ENCODE measurements around the gene SHCBP1L.
A peak's percentile ranks its signal among the peaks of the same experiment; 100 is the strongest.

Gene SHCBP1L

DNA sequence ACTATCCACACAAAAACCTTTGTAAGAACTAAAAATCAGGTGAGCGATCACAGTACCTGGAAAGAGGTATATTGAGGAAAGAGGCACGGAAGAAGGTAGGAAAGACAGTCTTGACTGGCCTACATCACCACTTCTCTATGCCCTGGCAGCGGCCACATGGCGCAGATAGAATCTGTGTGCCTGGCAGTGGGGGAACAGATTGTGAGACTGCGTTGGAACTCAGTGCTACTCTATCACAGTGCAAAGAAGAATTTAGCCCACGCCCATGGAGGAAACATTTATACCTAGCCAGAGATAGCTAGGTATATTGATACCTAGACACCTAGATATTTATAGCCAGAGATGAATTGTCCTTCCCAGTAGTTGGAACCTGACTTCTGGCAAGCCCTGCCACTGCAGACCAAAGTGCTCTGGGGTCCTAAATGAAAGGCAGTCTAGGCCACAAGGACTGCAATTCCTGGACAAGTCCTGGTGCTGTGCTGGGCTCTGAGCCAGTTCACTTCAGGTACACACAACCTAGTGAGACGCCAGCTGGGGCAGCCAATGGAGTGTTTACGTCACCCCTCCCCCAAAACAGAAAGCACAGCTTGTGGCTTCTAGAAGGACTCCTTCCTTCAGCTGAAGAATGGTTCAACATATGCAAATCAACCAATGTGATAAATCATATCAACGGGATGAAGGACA lies 61.9 kb downstream of the SHCBP1L start:
- no peak for DNase-seq (ENCODE audit: low read depth in 2 of 2)

DNA sequence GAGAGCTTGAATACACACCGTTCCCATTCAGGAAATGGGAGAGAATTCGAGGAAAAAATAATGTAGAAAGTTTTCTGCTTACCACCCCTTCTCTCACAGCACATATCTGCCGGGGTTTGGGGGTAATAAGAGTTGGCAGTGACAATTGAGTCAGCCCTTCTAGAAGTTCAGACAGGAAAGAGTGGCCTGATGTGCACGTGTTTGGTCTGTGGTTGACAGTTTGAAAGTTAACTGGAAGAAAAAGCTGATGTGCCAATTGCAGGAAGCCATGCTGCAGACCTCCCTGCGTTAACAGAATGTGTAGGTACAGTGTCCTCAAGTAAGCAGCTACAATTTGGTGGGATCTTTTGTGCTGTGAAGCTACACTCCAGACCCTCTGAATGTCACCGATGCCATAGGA lies 63.0 kb downstream of the SHCBP1L start:
- DNase-seq (ENCODE audit: low read depth in 2 of 2), result no peak

DNA sequence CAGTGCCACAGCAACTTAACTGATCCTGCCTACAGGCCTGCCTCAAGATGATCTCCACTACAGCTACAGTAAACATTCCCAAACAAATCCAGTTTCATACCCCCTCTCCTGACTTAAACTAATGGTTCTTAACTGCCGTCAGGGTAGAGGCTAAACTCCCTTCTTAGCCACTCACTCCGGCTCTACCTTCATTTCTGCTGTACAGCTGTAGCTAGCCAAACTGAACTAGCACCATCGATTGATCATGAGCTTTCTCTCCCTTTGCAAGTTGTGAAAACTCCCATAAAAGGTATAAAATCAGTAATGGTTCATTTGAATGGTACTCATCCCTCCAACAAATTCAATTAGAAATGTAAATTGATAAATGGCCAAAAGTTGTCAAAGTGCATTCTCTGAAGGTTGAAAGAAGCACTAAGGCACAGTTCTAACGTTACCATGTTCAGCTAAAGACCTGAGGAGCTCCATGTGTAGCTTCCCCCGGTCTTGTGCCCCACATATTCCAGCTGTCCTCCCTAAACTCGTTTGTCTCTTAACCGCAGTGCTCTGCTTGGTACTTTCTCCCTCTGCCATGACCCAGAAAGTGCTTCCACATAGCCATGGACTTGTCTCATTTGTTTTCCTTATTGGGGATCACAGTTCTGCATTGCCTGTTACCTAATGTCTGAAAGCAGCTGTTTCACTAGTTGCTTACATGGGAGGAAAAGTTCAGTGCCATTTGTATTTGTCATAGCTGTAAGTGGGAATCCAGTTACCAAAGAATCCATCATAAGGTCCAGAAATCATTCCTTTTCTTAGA lies 64.0 kb downstream of the SHCBP1L start:
- no peak for DNase-seq (ENCODE audit: low read depth in 2 of 2)

DNA sequence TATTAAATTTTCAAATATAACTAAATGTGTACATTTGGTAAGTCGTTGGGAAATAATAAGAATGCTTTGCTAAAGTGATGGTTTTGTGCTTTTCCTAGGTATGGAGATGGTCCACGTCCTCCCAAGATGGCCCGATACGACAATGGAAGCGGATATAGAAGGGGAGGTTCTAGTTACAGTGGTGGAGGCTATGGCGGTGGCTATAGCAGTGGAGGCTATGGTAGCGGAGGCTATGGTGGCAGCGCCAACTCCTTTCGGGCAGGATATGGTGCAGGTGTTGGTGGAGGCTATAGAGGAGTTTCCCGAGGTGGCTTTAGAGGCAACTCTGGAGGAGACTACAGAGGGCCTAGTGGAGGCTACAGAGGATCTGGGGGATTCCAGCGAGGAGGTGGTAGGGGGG lies 66.0 kb downstream of the SHCBP1L start:
- DNase-seq (ENCODE audit: low read depth in 2 of 2), result no peak

- no peak for DNase-seq (ENCODE audit: low read depth in 2 of 2)
Observed at GRCh38 chr1:182885591-182885990, 67.4 kb downstream of the SHCBP1L start.

DNA sequence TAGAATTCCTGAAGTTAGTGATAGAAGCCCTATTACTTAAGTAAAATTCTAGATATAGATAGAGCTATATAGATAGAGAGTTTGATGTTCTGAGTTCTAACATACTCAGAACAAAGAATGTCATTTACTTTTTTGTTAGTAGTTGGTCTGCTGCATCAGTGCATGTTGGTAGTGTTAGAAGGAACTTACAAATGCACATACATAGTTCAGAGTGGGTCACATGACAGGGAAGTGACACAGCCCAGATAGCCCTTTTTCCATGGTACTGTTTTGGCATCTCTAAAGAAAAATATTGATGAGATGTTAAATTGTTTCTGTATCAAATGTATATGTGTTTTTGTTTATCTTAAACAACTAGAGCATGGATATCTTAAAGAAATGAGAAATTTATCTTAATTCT lies 68.1 kb downstream of the SHCBP1L start:
- no peak for DNase-seq (ENCODE audit: low read depth in 2 of 2)

DNA sequence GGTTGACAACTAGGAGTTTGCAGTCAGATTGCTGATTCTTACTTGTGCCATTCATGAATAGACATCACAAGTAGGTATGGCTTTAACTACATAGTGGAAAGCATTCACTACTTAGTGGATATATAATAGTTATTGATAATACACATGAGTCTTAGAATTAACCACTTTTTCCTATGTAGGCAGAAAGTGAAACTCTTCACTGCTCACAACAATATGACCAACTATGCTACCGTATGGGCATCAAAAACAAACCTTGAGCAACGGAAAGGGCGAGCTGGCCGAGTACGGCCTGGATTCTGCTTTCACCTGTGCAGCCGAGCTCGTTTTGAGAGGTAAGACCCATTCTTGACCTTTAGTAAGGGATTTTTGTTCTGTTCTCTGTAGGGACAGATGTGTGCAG lies 75.1 kb downstream of the SHCBP1L start:
- no peak for DNase-seq (ENCODE audit: low read depth in 2 of 2)

DNA sequence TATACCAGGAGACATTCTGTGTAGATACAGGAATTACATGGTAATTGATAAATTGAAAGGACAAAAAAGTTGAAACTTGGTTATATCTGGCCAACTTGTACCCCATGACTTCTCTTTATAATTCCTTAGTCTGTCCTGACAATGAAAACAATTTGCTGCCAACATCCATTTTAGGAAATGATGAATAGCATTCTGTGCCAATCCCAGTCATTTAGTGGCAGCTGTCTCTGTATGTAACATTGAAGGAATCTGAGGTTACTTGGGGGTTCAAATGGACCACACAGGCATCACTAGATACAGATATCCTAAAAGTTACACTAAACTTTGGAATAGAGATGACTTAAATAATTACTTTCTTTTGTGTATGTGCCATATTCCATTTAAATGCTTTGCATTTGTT lies 75.6 kb downstream of the SHCBP1L start:
- no peak for DNase-seq (ENCODE audit: low read depth in 2 of 2)

DNA sequence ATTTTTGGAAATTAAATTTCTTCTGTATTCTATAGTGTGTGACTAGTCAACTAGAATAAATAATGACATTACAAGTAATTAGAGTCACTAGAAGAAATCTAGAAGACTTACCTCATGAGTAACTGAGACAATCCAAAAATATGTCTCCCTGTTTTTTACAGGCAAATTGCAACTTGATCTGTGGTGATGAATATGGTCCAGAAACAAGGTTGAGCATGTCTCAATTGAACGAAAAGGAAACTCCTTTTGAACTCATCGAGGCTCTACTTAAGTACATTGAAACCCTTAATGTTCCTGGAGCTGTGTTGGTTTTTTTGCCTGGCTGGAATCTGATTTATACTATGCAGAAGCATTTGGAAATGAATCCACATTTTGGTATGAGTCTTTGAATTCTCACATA lies 77.1 kb downstream of the SHCBP1L start:
- DNase-seq (ENCODE audit: low read depth in 2 of 2), result no peak

GRCh38 chr1:182872881-182873280 lies 80.1 kb downstream of the SHCBP1L start:
- DNase-seq (ENCODE audit: low read depth in 2 of 2), result no peak

DNA sequence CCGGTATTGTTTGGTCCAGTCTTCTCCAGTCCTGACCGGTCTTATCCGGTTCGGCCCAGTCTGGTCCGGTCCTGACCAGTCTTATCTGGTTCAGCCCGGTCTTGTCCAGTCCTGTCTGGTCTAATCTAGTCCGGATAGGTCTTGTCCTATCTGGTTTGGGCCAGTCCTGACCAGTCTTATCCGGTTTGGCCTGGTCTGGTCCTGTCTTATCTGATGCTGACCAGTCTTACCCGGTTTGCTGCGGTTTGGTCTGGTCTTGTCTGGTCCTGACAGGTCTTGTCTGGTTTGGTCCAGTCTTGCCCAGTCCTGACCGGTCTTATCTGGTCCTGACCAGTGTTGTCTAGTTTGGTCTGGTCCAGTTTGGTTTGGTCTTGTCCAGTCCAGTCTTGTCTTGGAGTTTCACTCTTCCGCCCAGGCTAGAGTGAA lies 83.7 kb downstream of the SHCBP1L start:
- no peak for DNase-seq (ENCODE audit: low read depth in 2 of 2)

GRCh38 chr1:182867861-182868260 lies 85.1 kb downstream of the SHCBP1L start:
- no peak for DNase-seq (ENCODE audit: low read depth in 2 of 2)

- no peak for DNase-seq (ENCODE audit: low read depth in 2 of 2)
Observed at GRCh38 chr1:182863940-182864339, 89.0 kb downstream of the SHCBP1L start.

GRCh38 chr1:182862827-182863226 lies 90.1 kb downstream of the SHCBP1L start:
- no peak for DNase-seq (ENCODE audit: low read depth in 2 of 2)

- DNase-seq (ENCODE audit: low read depth in 2 of 2), result no peak
Observed at GRCh38 chr1:182861994-182862393, 91.0 kb downstream of the SHCBP1L start.

DNA sequence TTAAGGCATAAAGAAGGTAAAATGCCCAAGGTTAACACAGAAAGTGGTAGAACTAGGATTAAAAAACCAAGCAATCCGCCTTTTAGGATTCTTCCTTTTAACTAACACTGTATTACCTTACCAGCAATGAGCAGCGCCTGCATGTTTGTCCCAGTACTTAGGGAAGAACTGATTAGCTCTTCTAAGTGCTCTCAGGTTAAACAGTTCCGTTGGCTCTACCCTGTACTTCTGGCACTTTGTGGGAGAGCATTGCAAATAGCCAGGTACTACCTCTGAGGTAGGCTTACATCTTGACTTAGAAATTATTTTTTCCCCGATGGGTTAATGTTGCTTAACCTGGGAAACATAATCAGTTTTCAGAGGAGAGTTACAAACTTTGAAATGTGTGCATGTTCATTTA lies 92.3 kb downstream of the SHCBP1L start:
- no peak for DNase-seq (ENCODE audit: low read depth in 2 of 2)

- DNase-seq (ENCODE audit: low read depth in 2 of 2), result no peak
Observed at GRCh38 chr1:182857212-182857611, 95.8 kb downstream of the SHCBP1L start.

DNA sequence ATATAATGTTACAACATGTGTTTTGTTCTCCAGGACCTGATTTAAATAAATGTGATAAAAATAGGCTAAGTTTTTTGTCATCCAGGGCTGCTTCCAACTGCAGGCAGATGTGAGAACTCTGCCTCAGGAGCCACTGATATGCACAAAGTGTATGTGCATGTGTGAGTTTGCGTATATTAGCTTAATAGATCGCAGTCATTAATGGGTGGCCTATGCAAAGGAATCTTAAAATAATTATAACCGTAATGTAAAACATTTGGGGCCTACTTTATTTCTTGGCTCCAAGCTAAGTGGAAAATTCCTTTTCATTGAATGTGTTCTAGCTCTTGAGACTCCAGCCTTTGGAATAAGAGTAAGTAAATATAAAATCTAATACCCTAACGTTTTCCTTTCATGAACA lies 97.1 kb downstream of the SHCBP1L start:
- peak; percentile 57 to 65 for DNase-seq (ENCODE audit: low read depth in 2 of 2)

GRCh38 chr1:182851825-182852224 lies 101.1 kb downstream of the SHCBP1L start:
- no peak for DNase-seq (ENCODE audit: low read depth in 2 of 2)

GRCh38 chr1:182850319-182850718 lies 102.6 kb downstream of the SHCBP1L start:
- no peak for DNase-seq (ENCODE audit: low read depth in 2 of 2)

Measured in fibroblast of skin of left biceps (primary cell).